ENCODE measurements around the gene CST1. TPM values are rescaled to one million over a fixed set of nuclear protein-coding genes. Genes with fewer than 3 reads are reported as not detected.

CST1 gene
- total RNA-seq: not detected in 2 replicates

GRCh38 chr20:23750786-23751185 lies at the start of gene CST1:
CST1 (minus strand) TSS chr20:23750935; CDS start chr20:23750866, 69 bp downstream.

Other genes starting within 250 kb of the CST1 start
- not detected in 2 replicates for gene CST9L, start 182.5 kb downstream of the CST1 start, total RNA-seq
- gene CST9, start 145.0 kb downstream of the CST1 start, total RNA-seq: not detected in 2 replicates
- gene CST3, start 113.0 kb downstream of the CST1 start, total RNA-seq: 84.1 and 226 TPM in 2 replicates
- gene CST4, start 61.9 kb downstream of the CST1 start, total RNA-seq: not detected in 2 replicates
- gene CST2, start 75.8 kb upstream of the CST1 start, total RNA-seq: 0.14 TPM in 1 of 2 replicates, not detected in the other
- gene CST5, start 128.8 kb upstream of the CST1 start, total RNA-seq: not detected in 2 replicates
- gene GGTLC1, start 237.8 kb upstream of the CST1 start, total RNA-seq: not detected in 2 replicates